Measurements from ENCODE around the gene HAND1.
"Not testable (repeated sequence)": the region's sequence is repeated elsewhere in the genome, so short reads cannot be mapped to it uniquely, and the experiment has no call there.

Gene HAND1

GRCh38 chr5:154478224-154478565 lies at the start of gene HAND1:
Gene HAND1 (minus strand): TSS chr5:154478227. CDS start chr5:154478008, 219 bp downstream.
- peak; percentile 66 for DNase-seq

GRCh38 chr5:154526231-154527226 lies 48.5 kb upstream of the HAND1 start:
- no peak for DNase-seq

- DNase-seq = no peak
These were observed 46.8 kb upstream of the HAND1 start for GRCh38 chr5:154524859-154525258.

- no peak for DNase-seq
These were observed 46.2 kb upstream of the HAND1 start for GRCh38 chr5:154524181-154524580.

- no peak for DNase-seq
These were observed 45.7 kb upstream of the HAND1 start for GRCh38 chr5:154523709-154524108.

- DNase-seq = no peak
These were observed 45.1 kb upstream of the HAND1 start for GRCh38 chr5:154523104-154523503.

GRCh38 chr5:154522284-154522683 lies 44.3 kb upstream of the HAND1 start:
- DNase-seq = no peak

- DNase-seq = no peak
These were observed 43.7 kb upstream of the HAND1 start for GRCh38 chr5:154521756-154522155.

- DNase-seq = no peak
These were observed 42.9 kb upstream of the HAND1 start for GRCh38 chr5:154520861-154521453.

GRCh38 chr5:154519359-154519758 lies 41.3 kb upstream of the HAND1 start:
- no peak for DNase-seq

- no peak for DNase-seq
These were observed 40.4 kb upstream of the HAND1 start for GRCh38 chr5:154518438-154518867.

GRCh38 chr5:154517810-154518437 lies 39.9 kb upstream of the HAND1 start:
- no peak for DNase-seq

- no peak for DNase-seq
These were observed 39.2 kb upstream of the HAND1 start for GRCh38 chr5:154517181-154517580.

GRCh38 chr5:154516475-154516874 lies 38.4 kb upstream of the HAND1 start:
- no peak for DNase-seq

GRCh38 chr5:154515488-154515887 lies 37.5 kb upstream of the HAND1 start:
- DNase-seq = not testable (repeated sequence)

GRCh38 chr5:154514331-154514730 lies 36.3 kb upstream of the HAND1 start:
- DNase-seq = no peak

GRCh38 chr5:154513669-154514084 lies 35.6 kb upstream of the HAND1 start:
- DNase-seq = no peak

GRCh38 chr5:154511984-154512383 lies 34.0 kb upstream of the HAND1 start:
- peak; percentile 31 for DNase-seq

- DNase-seq = no peak
These were observed 31.9 kb upstream of the HAND1 start for GRCh38 chr5:154509784-154510555.

- DNase-seq = no peak
These were observed 30.1 kb upstream of the HAND1 start for GRCh38 chr5:154508114-154508513.

GRCh38 chr5:154506716-154507080 lies 28.7 kb upstream of the HAND1 start:
- DNase-seq = no peak

GRCh38 chr5:154506049-154506715 lies 28.2 kb upstream of the HAND1 start:
- DNase-seq = no peak

All from DMS 273 treated with DMSO at 0.1 percent for 48 hours (cell line).